OCI-LY1 (cell line): ENCODE results near the gene ADAM11.

Source experiments
- EZH2 ChIP-seq: fragments of 200-600 bp; sonication (generic), shearing (Covaris generic); IDR thresholded peaks from 2 replicates; pipeline ENCODE4 v1.8.0; 2017; ENCODE audit warnings: borderline replicate concordance, mixed run types, mild to moderate bottlenecking, antibody characterized with exemption, low read length, moderate library complexity, mixed read lengths
- TF ChIP-seq, protein P1 (sequence below): fragments of 200-600 bp; sonication (generic), shearing (Covaris generic); IDR thresholded peaks from 2 replicates; pipeline ENCODE4 v1.5.1; 2017; ENCODE audit warnings: mild to moderate bottlenecking, antibody characterized with exemption, low read length, moderate library complexity, mixed read lengths

DNA sequence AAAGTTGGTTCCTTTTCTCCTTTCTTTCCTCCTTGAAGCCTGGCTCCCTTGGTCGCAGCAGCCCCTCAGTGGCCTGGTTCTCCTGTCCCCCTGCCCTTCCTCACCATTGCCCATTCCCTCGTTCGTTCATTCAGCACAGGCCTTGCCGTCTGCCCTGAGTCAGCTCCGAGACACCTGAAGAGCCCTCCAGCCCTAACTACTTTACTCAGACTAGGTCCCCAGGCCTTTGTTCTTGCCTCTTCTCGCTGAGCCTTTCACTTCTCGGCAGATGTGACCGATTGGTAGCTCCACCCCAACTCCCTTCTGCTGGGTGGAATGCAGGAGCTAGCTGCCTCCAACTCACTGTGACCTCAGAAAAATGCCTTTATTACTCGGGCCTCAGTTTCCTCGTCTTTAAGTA is 7.0 kb upstream of the ADAM11 start:
- TF ChIP-seq, protein P1, sequence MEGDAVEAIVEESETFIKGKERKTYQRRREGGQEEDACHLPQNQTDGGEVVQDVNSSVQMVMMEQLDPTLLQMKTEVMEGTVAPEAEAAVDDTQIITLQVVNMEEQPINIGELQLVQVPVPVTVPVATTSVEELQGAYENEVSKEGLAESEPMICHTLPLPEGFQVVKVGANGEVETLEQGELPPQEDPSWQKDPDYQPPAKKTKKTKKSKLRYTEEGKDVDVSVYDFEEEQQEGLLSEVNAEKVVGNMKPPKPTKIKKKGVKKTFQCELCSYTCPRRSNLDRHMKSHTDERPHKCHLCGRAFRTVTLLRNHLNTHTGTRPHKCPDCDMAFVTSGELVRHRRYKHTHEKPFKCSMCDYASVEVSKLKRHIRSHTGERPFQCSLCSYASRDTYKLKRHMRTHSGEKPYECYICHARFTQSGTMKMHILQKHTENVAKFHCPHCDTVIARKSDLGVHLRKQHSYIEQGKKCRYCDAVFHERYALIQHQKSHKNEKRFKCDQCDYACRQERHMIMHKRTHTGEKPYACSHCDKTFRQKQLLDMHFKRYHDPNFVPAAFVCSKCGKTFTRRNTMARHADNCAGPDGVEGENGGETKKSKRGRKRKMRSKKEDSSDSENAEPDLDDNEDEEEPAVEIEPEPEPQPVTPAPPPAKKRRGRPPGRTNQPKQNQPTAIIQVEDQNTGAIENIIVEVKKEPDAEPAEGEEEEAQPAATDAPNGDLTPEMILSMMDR: no peak
- no peak for TF ChIP-seq EZH2
